OCI-LY1 (cell line): Measurements from ENCODE around the gene GSG1L.

ENCODE experiments used
- EZH2 ChIP-seq: fragments of 200-600 bp; sonication (generic), shearing (Covaris generic); IDR thresholded peaks from 2 replicates; pipeline ENCODE4 v1.8.0; 2017; ENCODE audit warnings: borderline replicate concordance, mixed run types, mild to moderate bottlenecking, antibody characterized with exemption, low read length, moderate library complexity, mixed read lengths
- TF ChIP-seq, protein P1 (sequence below): fragments of 200-600 bp; sonication (generic), shearing (Covaris generic); IDR thresholded peaks from 2 replicates; pipeline ENCODE4 v1.5.1; 2017; ENCODE audit warnings: mild to moderate bottlenecking, antibody characterized with exemption, low read length, moderate library complexity, mixed read lengths

DNA sequence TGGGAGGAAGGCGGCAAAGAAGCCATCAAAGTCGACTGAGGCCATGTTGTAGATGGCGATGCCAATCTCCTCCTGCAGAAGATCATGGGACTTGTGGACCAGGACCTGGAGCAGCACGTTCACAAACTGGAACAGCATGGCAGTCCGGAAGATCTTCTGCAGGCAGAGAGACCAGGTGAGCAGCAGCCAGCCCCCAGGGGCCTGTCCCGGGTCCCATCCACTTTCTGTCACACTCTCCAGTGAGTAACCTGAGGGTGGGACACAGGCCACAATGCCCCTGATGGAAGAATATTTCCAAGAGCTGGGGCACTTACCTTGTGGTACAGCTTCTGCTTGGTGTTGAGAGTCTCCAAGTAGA, 38.0 kb upstream of the GSG1L start:
- TF ChIP-seq, protein P1, sequence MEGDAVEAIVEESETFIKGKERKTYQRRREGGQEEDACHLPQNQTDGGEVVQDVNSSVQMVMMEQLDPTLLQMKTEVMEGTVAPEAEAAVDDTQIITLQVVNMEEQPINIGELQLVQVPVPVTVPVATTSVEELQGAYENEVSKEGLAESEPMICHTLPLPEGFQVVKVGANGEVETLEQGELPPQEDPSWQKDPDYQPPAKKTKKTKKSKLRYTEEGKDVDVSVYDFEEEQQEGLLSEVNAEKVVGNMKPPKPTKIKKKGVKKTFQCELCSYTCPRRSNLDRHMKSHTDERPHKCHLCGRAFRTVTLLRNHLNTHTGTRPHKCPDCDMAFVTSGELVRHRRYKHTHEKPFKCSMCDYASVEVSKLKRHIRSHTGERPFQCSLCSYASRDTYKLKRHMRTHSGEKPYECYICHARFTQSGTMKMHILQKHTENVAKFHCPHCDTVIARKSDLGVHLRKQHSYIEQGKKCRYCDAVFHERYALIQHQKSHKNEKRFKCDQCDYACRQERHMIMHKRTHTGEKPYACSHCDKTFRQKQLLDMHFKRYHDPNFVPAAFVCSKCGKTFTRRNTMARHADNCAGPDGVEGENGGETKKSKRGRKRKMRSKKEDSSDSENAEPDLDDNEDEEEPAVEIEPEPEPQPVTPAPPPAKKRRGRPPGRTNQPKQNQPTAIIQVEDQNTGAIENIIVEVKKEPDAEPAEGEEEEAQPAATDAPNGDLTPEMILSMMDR, result no peak
- TF ChIP-seq EZH2, result no peak
